Left lobe of liver (tissue), 2 donors: Measurements from ENCODE around the gene IGLL1. TPM values are rescaled to one million over a fixed set of nuclear protein-coding genes. Genes with fewer than 3 reads are reported as not detected.
"Not testable (repeated sequence)": the region's sequence is repeated elsewhere in the genome, so short reads cannot be mapped to it uniquely, and the experiment has no call there.

Source experiments
- ATAC-seq: fragments of 200-7000 bp; cut with Tn5 transposase; one replicate; pipeline ENCODE4 v1.9.1; 2020; ENCODE audit warnings: mild to moderate bottlenecking, moderate library complexity
- DNase-seq: peaks from one replicate; pipeline ENCODE4 v3.0.0-alpha.2; 2020; ENCODE audit warnings: low spot score
- total RNA-seq: library from RNA; stranded (reverse); gene quantifications from one replicate; pipeline ENCODE4 v1.2.1, GENCODE V29; 2021
- donor health status: DM: no; HTN: no; CAD: no; lungs with moderate emphysema.
- donor health status: DM: no; HTN: yes; CAD: no.

Gene IGLL1
- not detected for total RNA-seq

- DNase-seq, result no peak
- ATAC-seq, result no peak
Measured at GRCh38 chr22:23579870-23580575, at the start of gene IGLL1. TSS of gene IGLL1 (minus strand) at chr22:23580290. CDS start at chr22:23580190, 100 bp downstream.

DNA sequence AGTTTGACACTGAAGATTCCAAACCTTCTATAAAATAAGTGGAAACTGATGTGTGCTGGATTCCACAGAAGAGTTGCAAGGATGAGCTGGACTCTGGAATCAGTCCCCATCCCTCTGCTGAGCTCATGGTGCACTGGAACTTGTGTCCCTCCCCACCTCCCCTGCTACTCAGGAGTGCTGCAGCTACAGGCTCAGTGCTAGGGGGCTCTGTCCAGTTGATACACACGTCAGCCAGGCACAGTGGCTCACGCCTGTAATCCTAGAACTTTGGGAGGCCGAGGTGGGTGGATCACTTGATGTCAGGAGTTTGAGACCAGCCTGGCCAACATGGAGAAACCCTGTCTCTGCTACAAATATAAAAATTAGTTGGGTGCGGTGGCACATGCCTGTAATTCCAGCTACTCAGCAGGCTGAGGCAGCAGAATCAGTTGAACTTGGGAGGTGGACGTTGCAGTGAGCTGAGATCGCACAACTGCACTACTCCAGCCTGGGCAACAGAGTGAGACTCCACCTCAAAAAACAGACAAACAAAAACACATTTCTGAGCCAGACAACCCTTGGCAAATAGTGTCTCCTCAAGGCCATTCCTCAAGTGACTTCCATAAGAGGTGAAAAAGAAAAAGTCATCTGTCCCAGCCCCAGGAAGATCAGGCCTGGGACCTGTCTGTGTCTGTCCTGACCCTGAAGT, 48.1 kb upstream of the IGLL1 start:
- not testable (repeated sequence) for DNase-seq, ATAC-seq

DNA sequence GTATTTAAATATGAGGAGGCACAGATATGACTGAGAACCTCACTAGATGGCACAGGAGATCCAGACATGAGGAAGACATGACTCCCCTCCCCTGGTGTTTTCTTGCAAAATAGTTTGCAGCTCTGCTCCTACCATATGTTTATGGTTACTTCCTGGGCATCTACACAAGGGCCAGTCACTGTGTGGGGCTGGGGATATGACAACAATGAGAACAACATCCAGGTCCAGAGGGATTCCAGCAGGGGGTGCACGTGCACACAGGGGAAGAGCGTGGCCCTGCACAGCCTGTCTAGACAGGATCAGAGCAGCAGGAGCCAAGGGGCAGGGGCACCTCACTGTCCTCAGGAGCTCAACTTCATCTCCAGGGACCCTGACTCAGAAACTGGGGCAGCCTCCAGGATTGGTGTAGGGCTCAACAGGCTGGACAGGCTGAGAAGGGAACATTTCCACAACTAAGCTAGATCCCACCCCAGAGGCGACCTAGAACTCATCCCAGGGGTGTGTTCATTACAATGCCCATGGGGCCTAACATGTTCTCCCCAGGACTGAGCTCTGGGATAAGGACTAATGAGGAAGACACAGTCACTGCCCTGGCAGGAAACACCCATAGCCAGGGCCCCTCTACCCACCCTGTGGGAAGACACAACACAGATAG, 47.4 kb upstream of the IGLL1 start:
- ATAC-seq, result peak; percentile 90
- DNase-seq, result not testable (repeated sequence)

GRCh38 chr22:23626286-23626975, 46.3 kb upstream of the IGLL1 start:
- ATAC-seq, result no peak
- no peak for DNase-seq

GRCh38 chr22:23622634-23623033, 42.5 kb upstream of the IGLL1 start:
- ATAC-seq, result no peak
- no peak for DNase-seq

GRCh38 chr22:23621916-23622315, 41.8 kb upstream of the IGLL1 start:
- not testable (repeated sequence) for ATAC-seq, DNase-seq

DNA sequence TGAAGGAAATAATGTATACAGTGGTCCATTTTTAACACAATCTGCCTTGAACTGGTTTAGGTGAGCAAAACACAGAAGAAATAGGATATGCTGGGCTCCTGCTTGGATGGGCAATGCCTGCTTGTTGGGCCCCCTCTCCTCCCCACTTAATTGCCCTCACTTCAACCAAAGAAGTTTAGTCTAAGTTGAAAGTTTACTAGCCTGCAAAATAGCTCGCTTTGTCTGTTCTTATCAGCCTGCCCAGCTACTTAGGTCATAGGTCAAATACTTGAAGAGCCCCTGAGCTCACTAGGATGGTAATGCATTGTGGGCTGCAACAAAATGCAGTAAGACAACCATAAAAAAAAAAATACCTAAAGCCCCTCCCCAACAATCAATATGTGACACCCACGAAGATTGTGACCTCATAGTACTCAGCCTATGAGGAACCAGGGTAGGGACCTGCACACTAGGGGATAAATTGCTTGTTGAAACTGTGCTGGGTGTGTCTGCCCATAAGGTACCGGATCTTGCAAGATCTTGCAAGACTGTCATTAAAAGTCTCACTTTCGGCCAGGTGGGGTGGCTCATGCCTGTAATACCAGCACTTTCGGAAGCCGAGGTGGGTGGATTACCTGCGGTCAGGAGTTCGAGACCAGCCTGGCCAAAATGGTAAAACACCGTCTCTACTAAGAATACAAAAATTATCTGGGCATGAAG, 41.1 kb upstream of the IGLL1 start:
- DNase-seq (no peak), ATAC-seq (no peak)

- ATAC-seq, result no peak
- DNase-seq, result no peak
Measured at GRCh38 chr22:23613193-23613972, 33.3 kb upstream of the IGLL1 start.

- ATAC-seq, result no peak
- no peak for DNase-seq
Measured at GRCh38 chr22:23609983-23610781, 30.1 kb upstream of the IGLL1 start.

- DNase-seq, result no peak
- ATAC-seq, result no peak
Measured at GRCh38 chr22:23608583-23608982, 28.5 kb upstream of the IGLL1 start.

GRCh38 chr22:23606204-23607131, 26.4 kb upstream of the IGLL1 start:
- DNase-seq (no peak), ATAC-seq (no peak)

GRCh38 chr22:23604939-23605712, 25.0 kb upstream of the IGLL1 start:
- peak; percentile 35 for ATAC-seq
- no peak for DNase-seq

DNA sequence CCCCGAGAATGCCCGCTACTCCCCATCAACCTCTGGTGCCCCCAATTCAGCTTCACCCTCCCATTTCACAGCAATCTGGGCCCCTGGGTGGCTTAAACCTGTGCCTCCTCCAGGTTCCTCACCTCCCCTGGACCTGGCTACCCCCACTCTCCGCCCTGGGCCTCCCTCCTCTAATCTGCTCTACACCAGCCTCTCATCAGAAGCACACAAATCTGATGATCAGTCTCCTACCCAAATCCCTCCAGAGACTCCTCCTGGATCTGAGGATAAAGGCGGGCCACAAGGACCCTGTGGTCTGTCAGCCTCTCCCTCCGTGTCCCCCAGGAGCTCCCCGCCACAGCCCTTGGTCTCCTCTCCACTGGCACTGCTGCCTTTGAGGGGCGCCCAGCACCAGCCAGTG, 23.2 kb upstream of the IGLL1 start:
- no peak for ATAC-seq
- no peak for DNase-seq

- ATAC-seq (no peak), DNase-seq (no peak)
Measured at GRCh38 chr22:23598805-23599518, 18.9 kb upstream of the IGLL1 start.

GRCh38 chr22:23597576-23598268, 17.6 kb upstream of the IGLL1 start:
- not testable (repeated sequence) for DNase-seq, ATAC-seq

- ATAC-seq, DNase-seq: not testable (repeated sequence)
Measured at GRCh38 chr22:23595904-23596303, 15.8 kb upstream of the IGLL1 start.
